Kidney (tissue), 14 donors: Measurements from ENCODE around the gene NPAS3. TPM values are rescaled to one million over a fixed set of nuclear protein-coding genes. Genes with fewer than 3 reads are reported as not detected.

Experiments used
- DNase-seq, 5 donors: peaks; one replicate each; pipeline ENCODE4 v3.0.0-alpha.2; 2013 to 2020
- FAIRE-seq: peaks from 2 replicates; lab custom pipeline; 2012; peaks lifted over from hg19 to GRCh38; lab: Jason Lieb, UNC
- H3K27ac ChIP-seq, 2 donors: one replicate each; pipeline ENCODE4 v1.7.0; 2013; ENCODE audit warnings: low read depth in 2 of 2, low read length in 2 of 2, inconsistent platforms in 1 of 2
- H3K27me3 ChIP-seq: one replicate; pipeline ENCODE4 v1.7.1; 2013; ENCODE audit warnings: low read length, inconsistent platforms; ENCODE audit not compliant: control insufficient read depth, insufficient read depth
- H3K36me3 ChIP-seq, 3 donors: one replicate each; pipeline versions ENCODE4 v1.7.0 to v1.7.1; 2013; ENCODE audit warnings: low read length in 3 of 3, control low read depth in 1 of 3, inconsistent platforms in 1 of 3; ENCODE audit not compliant: insufficient read depth in 3 of 3, control insufficient read depth in 2 of 3
- H3K4me1 ChIP-seq, 3 donors: one replicate each; pipeline versions ENCODE4 v1.7.0 to v1.7.1; 2013; ENCODE audit warnings: low read length in 3 of 3, inconsistent platforms in 1 of 3, low read depth in 1 of 3; ENCODE audit not compliant: control insufficient read depth in 2 of 3, insufficient read depth in 2 of 3
- H3K4me3 ChIP-seq, 3 donors: one replicate each; pipeline versions ENCODE4 v1.7.0 to v1.8.1; 2013; ENCODE audit warnings: low read length in 3 of 3, control low read depth in 1 of 3, inconsistent platforms in 1 of 3
- H3K9ac ChIP-seq, 3 donors: one replicate each; pipeline versions ENCODE4 v1.7.0 to v1.7.1; 2013; ENCODE audit warnings: low read length in 3 of 3, control low read depth in 1 of 3, inconsistent platforms in 1 of 3
- H3K9me3 ChIP-seq, 3 donors: one replicate each; pipeline versions ENCODE4 v1.7.0 to v1.7.1; 2013; ENCODE audit warnings: low read length in 3 of 3, control low read depth in 1 of 3, inconsistent platforms in 1 of 3; ENCODE audit not compliant: control insufficient read depth in 2 of 3, insufficient read depth in 1 of 3
- intact Hi-C: fragments of 100-400 bp; cut with DNase I; formaldehyde crosslinking; loops from one replicate; pipeline ENCODE4 v1.11.1; 2022
- polyA plus RNA-seq: library from polyadenylated mRNA; stranded (reverse); fragments of 350-450 nt; fragmentation: Illumina TruSeq; extraction: RNeasy Lipid Tissue Mini Kit (QIAGEN cat#74804); gene quantifications from one replicate; pipeline ENCODE4 v1.2.3, GENCODE V29; 2014; ENCODE audit warnings: low read depth, low replicate concordance; ENCODE audit not compliant: insufficient read depth
- total RNA-seq: library from RNA; stranded (reverse); fragmentation: NEBNext Ultra II Directional; extraction: Animal tissue kit (Norgen Biotek cat#: 25700); gene quantifications from one replicate; pipeline ENCODE4 v1.2.1, GENCODE V29; 2021
- TF ChIP-seq, protein P1 (sequence below): IDR thresholded peaks from 3 replicates; pipeline ENCODE4 v1.5.1; 2012; ENCODE audit warnings: mild to moderate bottlenecking, moderate library complexity, borderline replicate concordance; ENCODE audit not compliant: insufficient read depth; ENCODE audit errors: extremely low read depth
- donor health status: control.
- donor health status: control.
- donor health status: control.
- donor health status: control.
- donor health status: control.
- donor health status: DM: yes; HTN: yes; CAD: no.
- donor health status: Normal renal cell carcinoma (clear cell type).

NPAS3 gene
- total and polyA plus RNA-seq, 2 donors from 2014 or later = 0.82 to 5.0 TPM

DNA sequence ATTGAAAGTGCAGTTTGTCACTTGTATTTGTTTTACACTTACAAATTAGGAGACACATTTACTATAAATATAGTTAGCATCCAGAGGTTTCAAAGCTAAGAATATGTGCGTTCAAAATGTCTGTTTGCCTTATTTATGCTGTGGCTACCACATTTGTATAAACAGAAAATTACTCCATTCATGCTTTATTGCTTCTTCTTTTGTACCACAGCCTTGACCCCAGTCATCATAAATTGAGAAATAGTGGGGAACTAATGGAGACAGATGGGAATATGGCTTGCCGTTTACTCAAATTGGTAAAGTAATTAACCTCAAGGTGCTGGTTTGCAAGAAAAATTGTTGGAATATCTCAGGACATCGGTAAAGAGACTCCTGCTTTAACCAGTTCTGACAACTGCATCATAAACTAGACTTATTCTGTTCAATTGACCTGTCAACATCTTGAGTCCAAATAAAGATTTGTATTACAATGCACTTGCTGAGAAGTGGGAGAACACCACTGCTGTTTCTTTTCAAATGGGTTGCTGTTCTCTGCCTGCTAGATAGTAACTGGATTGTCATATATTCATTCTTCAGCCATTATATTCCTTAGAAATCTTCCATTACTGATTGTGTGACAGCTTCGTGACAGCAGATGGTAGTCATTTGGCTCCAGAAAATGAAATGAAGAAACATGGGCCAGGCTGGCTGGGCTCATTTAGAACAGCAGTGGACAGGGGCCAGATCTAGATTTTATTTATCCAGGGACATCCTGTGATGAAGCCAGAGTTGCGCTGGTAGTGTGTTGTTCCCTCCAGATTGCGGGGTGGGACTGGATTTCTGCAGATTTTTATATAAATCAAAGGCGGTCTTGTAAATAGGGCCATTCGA lies 657.8 kb downstream of the NPAS3 start:
- Histone ChIP-seq H3K27me3 (no peaks in the 10 kb centered on the region), H3K9me3 (no peaks in the 10 kb centered on the region), H3K36me3 (no peaks in the 10 kb centered on the region), H3K9ac (no peak overlapping the region), H3K4me3 (no peak overlapping the region), H3K27ac (no peak overlapping the region), H3K4me1 (no peaks in the 10 kb centered on the region)
- FAIRE-seq (no peak), DNase-seq (peak in 2 of 5 donors; percentile 19 to 27)
- TF ChIP-seq, protein P1, sequence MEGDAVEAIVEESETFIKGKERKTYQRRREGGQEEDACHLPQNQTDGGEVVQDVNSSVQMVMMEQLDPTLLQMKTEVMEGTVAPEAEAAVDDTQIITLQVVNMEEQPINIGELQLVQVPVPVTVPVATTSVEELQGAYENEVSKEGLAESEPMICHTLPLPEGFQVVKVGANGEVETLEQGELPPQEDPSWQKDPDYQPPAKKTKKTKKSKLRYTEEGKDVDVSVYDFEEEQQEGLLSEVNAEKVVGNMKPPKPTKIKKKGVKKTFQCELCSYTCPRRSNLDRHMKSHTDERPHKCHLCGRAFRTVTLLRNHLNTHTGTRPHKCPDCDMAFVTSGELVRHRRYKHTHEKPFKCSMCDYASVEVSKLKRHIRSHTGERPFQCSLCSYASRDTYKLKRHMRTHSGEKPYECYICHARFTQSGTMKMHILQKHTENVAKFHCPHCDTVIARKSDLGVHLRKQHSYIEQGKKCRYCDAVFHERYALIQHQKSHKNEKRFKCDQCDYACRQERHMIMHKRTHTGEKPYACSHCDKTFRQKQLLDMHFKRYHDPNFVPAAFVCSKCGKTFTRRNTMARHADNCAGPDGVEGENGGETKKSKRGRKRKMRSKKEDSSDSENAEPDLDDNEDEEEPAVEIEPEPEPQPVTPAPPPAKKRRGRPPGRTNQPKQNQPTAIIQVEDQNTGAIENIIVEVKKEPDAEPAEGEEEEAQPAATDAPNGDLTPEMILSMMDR = no peak
- intact Hi-C loops = no loop called here

DNA sequence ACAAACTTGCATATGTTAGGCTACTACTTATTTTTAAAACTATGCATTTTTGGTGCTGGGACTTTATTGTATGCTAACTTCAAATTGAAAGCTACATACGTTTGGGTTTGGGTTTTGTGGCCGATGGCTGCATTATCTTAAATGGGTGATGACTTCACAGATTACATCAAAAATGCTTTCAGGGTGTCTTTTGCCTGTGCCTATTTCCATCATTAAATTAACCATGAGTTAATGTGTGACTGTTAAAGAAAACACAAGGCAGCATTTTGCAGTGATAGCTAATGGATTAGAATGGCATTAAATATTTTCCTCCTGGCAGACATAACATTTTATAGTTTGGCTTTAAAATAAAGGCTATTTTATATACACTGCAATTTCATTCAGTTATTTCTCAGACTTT lies 659.9 kb downstream of the NPAS3 start:
- Histone ChIP-seq H3K9me3 (no peaks in the 10 kb centered on the region), H3K27me3 (no peaks in the 10 kb centered on the region), H3K36me3 (no peaks in the 10 kb centered on the region), H3K27ac (no peak overlapping the region), H3K4me3 (no peak overlapping the region), H3K9ac (no peak overlapping the region), H3K4me1 (no peaks in the 10 kb centered on the region)
- DNase-seq = no peak
- intact Hi-C loops = no loop called here
- no peak for FAIRE-seq
- TF ChIP-seq, protein P1 = no peak

DNA sequence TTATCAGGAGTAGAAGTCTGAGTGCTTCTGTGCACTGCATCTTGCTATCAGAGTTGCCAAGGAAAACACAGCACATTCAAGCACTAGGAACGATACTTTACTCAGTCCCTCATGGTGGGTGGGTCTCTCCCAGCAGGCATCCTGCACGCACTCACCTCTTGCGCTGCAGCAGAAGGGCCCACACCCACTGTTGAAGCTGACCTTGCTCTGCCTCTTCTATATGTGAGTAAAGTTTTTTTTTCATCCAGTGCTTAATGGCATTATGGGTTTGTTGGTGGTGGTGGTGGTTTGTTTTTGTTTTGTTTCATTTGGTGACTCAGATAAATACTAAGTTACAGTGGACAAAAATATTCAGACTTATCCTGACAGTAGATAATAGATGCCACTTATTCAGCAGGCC lies 663.7 kb downstream of the NPAS3 start:
- FAIRE-seq = no peak
- no peaks in the 10 kb centered on the region for H3K9me3 ChIP-seq
- no peaks in the 10 kb centered on the region for H3K36me3 ChIP-seq
- no peaks in the 10 kb centered on the region for H3K27me3 ChIP-seq
- TF ChIP-seq, protein P1 = no peak
- intact Hi-C loops = no loop called here
- no peak overlapping the region for H3K9ac ChIP-seq
- H3K4me1 ChIP-seq = no peaks in the 10 kb centered on the region
- no peak for DNase-seq
- H3K27ac ChIP-seq = no peak overlapping the region
- no peak overlapping the region for H3K4me3 ChIP-seq

DNA sequence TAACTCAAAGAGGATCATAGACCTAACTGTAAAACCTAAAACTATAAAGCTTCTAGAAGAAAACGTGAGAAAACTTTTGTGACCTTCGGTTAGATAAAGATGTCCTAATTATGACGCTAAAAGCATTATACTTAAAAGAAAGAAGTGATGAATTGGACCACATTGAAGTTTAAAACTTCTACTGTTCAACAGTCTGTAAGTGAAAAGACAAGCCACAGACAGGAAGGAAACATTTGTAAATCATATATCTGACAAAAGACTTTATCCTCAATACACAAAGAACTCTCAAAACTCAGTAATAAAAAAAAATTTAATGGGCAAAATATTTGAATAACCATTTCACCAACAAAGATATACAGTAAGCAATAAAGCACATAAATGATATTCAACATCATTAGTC lies 667.9 kb downstream of the NPAS3 start:
- DNase-seq = no peak
- FAIRE-seq = no peak
- Histone ChIP-seq H3K4me1 (no peaks in the 10 kb centered on the region), H3K36me3 (no peaks in the 10 kb centered on the region), H3K9ac (no peak overlapping the region), H3K27ac (no peak overlapping the region), H3K27me3 (no peaks in the 10 kb centered on the region), H3K9me3 (no peaks in the 10 kb centered on the region), H3K4me3 (no peak overlapping the region)
- intact Hi-C loops = no loop called here
- TF ChIP-seq, protein P1 = no peak
